Fibroblast of villous mesenchyme (primary cell): ENCODE data around the gene EYA4. TPM values are rescaled to one million over a fixed set of nuclear protein-coding genes. Genes with fewer than 3 reads are reported as not detected.

Experiments
- DNase-seq: peaks from one replicate; pipeline ENCODE4 v3.0.0-alpha.2; 2010; ENCODE audit warnings: low read depth
- H3K4me3 ChIP-seq: 2 replicates; pipeline ENCODE4 v1.5.1; 2011; ENCODE audit warnings: low read depth, mild to moderate bottlenecking, low read length
- CTCF ChIP-seq: IDR thresholded peaks from 2 replicates; pipeline ENCODE4 v1.5.1; 2012; ENCODE audit warnings: low read depth, mild to moderate bottlenecking, low read length; ENCODE audit not compliant: insufficient read depth
- total RNA-seq: library from RNA; depleted of rRNA; stranded (reverse); fragments of >200 nt; gene quantifications from 2 replicates; pipeline ENCODE4 v1.2.3, GENCODE V29; 2012

EYA4 gene
- total RNA-seq, 1 donor, result under 0.01 TPM

- TF ChIP-seq CTCF, result no peak
- H3K4me3 ChIP-seq, result no peak overlapping the region
- no peak for DNase-seq
Observed at GRCh38 chr6:133487174-133487573, 246.0 kb downstream of the EYA4 start.

GRCh38 chr6:133495205-133495903 lies 254.2 kb downstream of the EYA4 start:
- TF ChIP-seq CTCF, result no peak
- H3K4me3 ChIP-seq, result no peak overlapping the region
- DNase-seq, result no peak

GRCh38 chr6:133499662-133500061 lies 258.5 kb downstream of the EYA4 start:
- DNase-seq, result no peak
- no peak for TF ChIP-seq CTCF
- H3K4me3 ChIP-seq, result no peak overlapping the region

- no peak overlapping the region for H3K4me3 ChIP-seq
- no peak for DNase-seq
- TF ChIP-seq CTCF, result no peak
Observed at GRCh38 chr6:133501675-133502270, 260.6 kb downstream of the EYA4 start.

GRCh38 chr6:133502441-133503335 lies 261.5 kb downstream of the EYA4 start:
- no peak for TF ChIP-seq CTCF
- peak; percentile 67 for DNase-seq

GRCh38 chr6:133503336-133503729 lies 262.2 kb downstream of the EYA4 start:
- H3K4me3 ChIP-seq, result no peak overlapping the region
- no peak for TF ChIP-seq CTCF
- DNase-seq, result peak; percentile 30

More at GRCh38 chr6:133502441-133503335, 261.5 kb downstream of the EYA4 start:
- no peak overlapping the region for H3K4me3 ChIP-seq
